ENCODE data around the gene SZRD1.

DNA sequence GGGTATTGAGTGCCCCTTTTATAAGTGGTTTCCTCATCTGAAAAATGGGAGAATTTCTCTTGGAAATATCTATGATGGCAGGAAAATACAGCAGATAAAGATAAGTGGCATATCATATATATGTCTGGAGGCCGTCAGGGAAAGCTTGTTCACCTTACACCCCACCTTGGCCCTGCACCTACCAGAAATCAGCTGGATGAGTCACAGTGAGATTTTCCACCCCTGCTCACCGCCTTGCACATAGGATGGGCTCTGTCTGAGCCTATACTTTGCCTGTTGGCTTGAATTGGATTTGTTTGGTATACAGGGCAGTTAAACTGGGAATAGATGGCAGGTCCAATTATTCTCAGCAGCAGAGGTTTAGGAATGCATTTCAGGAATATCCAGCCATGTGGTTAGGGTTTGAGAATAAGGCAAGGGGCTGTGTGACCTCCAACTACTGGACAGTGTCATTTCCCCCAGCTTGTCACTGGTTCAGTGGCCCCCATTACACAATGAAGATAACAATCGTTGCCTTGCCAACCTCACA is 70.0 kb downstream of the SZRD1 start, which contains the start of gene SPATA21:
- no peak for TF ChIP-seq EP300 (IDR thresholded peaks at IDR 0.05; ENCODE audit: low read depth)
- TF ChIP-seq, protein P1, sequence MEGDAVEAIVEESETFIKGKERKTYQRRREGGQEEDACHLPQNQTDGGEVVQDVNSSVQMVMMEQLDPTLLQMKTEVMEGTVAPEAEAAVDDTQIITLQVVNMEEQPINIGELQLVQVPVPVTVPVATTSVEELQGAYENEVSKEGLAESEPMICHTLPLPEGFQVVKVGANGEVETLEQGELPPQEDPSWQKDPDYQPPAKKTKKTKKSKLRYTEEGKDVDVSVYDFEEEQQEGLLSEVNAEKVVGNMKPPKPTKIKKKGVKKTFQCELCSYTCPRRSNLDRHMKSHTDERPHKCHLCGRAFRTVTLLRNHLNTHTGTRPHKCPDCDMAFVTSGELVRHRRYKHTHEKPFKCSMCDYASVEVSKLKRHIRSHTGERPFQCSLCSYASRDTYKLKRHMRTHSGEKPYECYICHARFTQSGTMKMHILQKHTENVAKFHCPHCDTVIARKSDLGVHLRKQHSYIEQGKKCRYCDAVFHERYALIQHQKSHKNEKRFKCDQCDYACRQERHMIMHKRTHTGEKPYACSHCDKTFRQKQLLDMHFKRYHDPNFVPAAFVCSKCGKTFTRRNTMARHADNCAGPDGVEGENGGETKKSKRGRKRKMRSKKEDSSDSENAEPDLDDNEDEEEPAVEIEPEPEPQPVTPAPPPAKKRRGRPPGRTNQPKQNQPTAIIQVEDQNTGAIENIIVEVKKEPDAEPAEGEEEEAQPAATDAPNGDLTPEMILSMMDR (IDR thresholded peaks at IDR 0.05), result no peak
- no peak for TF ChIP-seq POLR2A (IDR thresholded peaks at IDR 0.05)
- TF ChIP-seq POLR2AphosphoS5 (IDR thresholded peaks at IDR 0.05), result no peak
